A673 (cell line): Measurements from ENCODE around the gene TSR1. TPM values are rescaled to one million over a fixed set of nuclear protein-coding genes. Genes with fewer than 3 reads are reported as not detected.
A peak's percentile ranks its signal among the peaks of the same experiment; 100 is the strongest.

ENCODE experiments used
- Bru-seq: library from RNA; stranded (reverse); fragments of 400-500 nt; gene quantifications from one replicate; lab custom pipeline; 2021; lab: Mats Ljungman, UMichigan
- BruChase-seq, 2 experiments: library from RNA; stranded (reverse); fragments of 400-500 nt; gene quantifications; one replicate each; lab custom pipeline; 2021; lab: Mats Ljungman, UMichigan
- BruUV-seq: library from RNA; stranded (reverse); fragments of 400-500 nt; replicated peaks from 2 replicates; lab custom pipeline; 2021; lab: Mats Ljungman, UMichigan
- CTCF ChIA-PET: fragments of 300-600 bp; sonication (Branson Sonifier 250); formaldehyde crosslinking; loops from one replicate; lab custom pipeline; 2022; ENCODE audit warnings: antibody characterized with exemption; lab: Charles Lee
- POLR2A ChIA-PET: fragments of 300-600 bp; sonication (Branson Sonifier 250); formaldehyde crosslinking; loops from one replicate; lab custom pipeline; 2022; ENCODE audit warnings: antibody characterized with exemption; ENCODE audit not compliant: low non-redundant PET; lab: Charles Lee
- DNase-seq: peaks from one replicate; pipeline ENCODE4 v3.0.0-alpha.2; 2015; ENCODE audit warnings: low spot score
- H3K27ac ChIP-seq: fragments of 200-600 bp; sonication (generic); 2 replicates; pipeline ENCODE4 v1.5.1; 2016; ENCODE audit warnings: mixed run types, low read depth, mild to moderate bottlenecking, mixed read lengths, antibody characterized with exemption, low read length; ENCODE audit not compliant: poor library complexity, severe bottlenecking
- H3K27me3 ChIP-seq: fragments of 200-600 bp; sonication (generic); replicated peaks from 2 replicates; pipeline ENCODE4 v1.6.1; 2017; ENCODE audit warnings: mixed run types, low read depth, mild to moderate bottlenecking, mixed read lengths, antibody characterized with exemption, low read length; ENCODE audit not compliant: insufficient read depth, poor library complexity
- H3K36me3 ChIP-seq: fragments of 200-600 bp; sonication (generic); 2 replicates; pipeline ENCODE4 v1.6.1; 2016; ENCODE audit warnings: mixed run types, mild to moderate bottlenecking, mixed read lengths, antibody characterized with exemption, low read length; ENCODE audit not compliant: insufficient read depth, poor library complexity, severe bottlenecking
- H3K4me1 ChIP-seq: fragments of 200-600 bp; sonication (generic); 2 replicates; pipeline ENCODE4 v1.6.1; 2017; ENCODE audit warnings: mixed run types, mild to moderate bottlenecking, mixed read lengths, antibody characterized with exemption, low read length; ENCODE audit not compliant: insufficient read depth, poor library complexity, severe bottlenecking
- H3K4me3 ChIP-seq: fragments of 200-600 bp; sonication (generic); 2 replicates; pipeline ENCODE4 v1.5.1; 2016; ENCODE audit warnings: low read depth, mixed run types, mild to moderate bottlenecking, mixed read lengths, low read length; ENCODE audit not compliant: poor library complexity, severe bottlenecking
- H3K9me3 ChIP-seq: fragments of 200-600 bp; sonication (generic); 2 replicates; pipeline ENCODE4 v1.6.1; 2016; ENCODE audit warnings: mixed run types, low read depth, mild to moderate bottlenecking, mixed read lengths, antibody characterized with exemption, low read length; ENCODE audit not compliant: poor library complexity, severe bottlenecking
- CTCF ChIP-seq: fragments of 300-800, 200-600 bp; sonication (generic); conservative IDR thresholded peaks from 2 replicates; pipeline ENCODE4 v1.5.1; 2017; ENCODE audit warnings: low read depth, mild to moderate bottlenecking, antibody characterized with exemption, low read length, moderate library complexity, mixed read lengths
- EZH2 ChIP-seq: fragments of 200-600 bp; sonication (generic); IDR thresholded peaks from 2 replicates; pipeline ENCODE4 v1.6.1; 2017; ENCODE audit warnings: borderline replicate concordance, low read depth, mild to moderate bottlenecking, mixed read lengths, antibody characterized with exemption, low read length; ENCODE audit not compliant: poor library complexity, severe bottlenecking
- intact Hi-C: fragments of 100-400 bp; cut with micrococcal nuclease; formaldehyde crosslinking; loops from one replicate; pipeline ENCODE4 v1.10.0; 2022; ENCODE audit not compliant: unreplicated experiment
- long read RNA-seq: library from polyadenylated mRNA; stranded (forward); transcript quantifications from one replicate; pipeline ENCODE4 v2.0.0, GENCODE V29; 2022
- total RNA-seq: library from RNA; stranded (reverse); gene quantifications from 2 replicates; pipeline ENCODE4 v1.2.3, GENCODE V29; 2021

The TSR1 gene
- total RNA-seq (78.9 and 91.0 TPM in 2 replicates), Bru-seq, nascent RNA (percentile 96 among the genes with signal in this experiment), BruChase-seq, experiment 1, labeled RNA remaining after a 2-hour chase (percentile 97 among the genes with signal in this experiment), BruChase-seq, experiment 2, labeled RNA remaining after a 6-hour chase (percentile 98 among the genes with signal in this experiment)
- long read RNA-seq, full-length matches to known transcripts = 211 of 266 reads
- long read RNA-seq, partial matches to known transcripts = 27 of 266 reads
- long read RNA-seq, other reads (novel, unspliced or antisense) = 28 of 266 reads

- CTCF ChIA-PET = interaction anchor here (0.6 to 0.8 kb wide), 2 partner anchors 16 to 642 kb away, joined by 3 to 5 read pairs; no protein-coding TSS in a partner anchor
- Histone ChIP-seq H3K27me3 (no peaks in the 10 kb centered on the region), H3K4me1 (peaks cover 21% of the 10 kb centered on the region), H3K4me3 (peak within 1 kb of the TSS; percentile 92), H3K9me3 (no peaks in the 10 kb centered on the region), H3K36me3 (peaks cover 41% of the 10 kb centered on the region), H3K27ac (peak within 1 kb of the TSS; percentile 79)
- intact Hi-C loops = no loop called here
- TF ChIP-seq CTCF = peak; percentile 36
- TF ChIP-seq EZH2 = no peak
- peak; percentile 97 for DNase-seq
- POLR2A ChIA-PET = interaction anchor here (1.0 kb wide), 1 partner anchor 11 kb away, joined by 3 read pairs; no protein-coding TSS in a partner anchor
- BruUV-seq = no TSS peak
These were observed at the start of gene TSR1 for GRCh38 chr17:2336215-2336851. Gene TSR1 (minus strand): TSS chr17:2336457. CDS start chr17:2336427, 30 bp downstream.

- Histone ChIP-seq H3K9me3 (no peaks in the 10 kb centered on the region), H3K4me1 (no peaks in the 10 kb centered on the region), H3K27me3 (no peaks in the 10 kb centered on the region), H3K36me3 (peaks cover 11% of the 10 kb centered on the region), H3K27ac (no peak overlapping the region), H3K4me3 (no peak overlapping the region)
- TF ChIP-seq EZH2 (no peak), CTCF (no peak)
- ChIA-PET CTCF (interaction anchor here (0.6 kb wide), 1 partner anchor 31 kb away, joined by 3 read pairs; no protein-coding TSS in a partner anchor), POLR2A (no interaction called here)
- intact Hi-C loops = loop anchor here (10.0 kb wide), 1 partner anchor 299 kb away; no protein-coding TSS in a partner anchor
- no TSS peak for BruUV-seq
- no peak for DNase-seq
These were observed 49.3 kb upstream of the TSR1 start for GRCh38 chr17:2385240-2386210.
